ENCODE data around the gene RAP1GAP. TPM values are rescaled to one million over a fixed set of nuclear protein-coding genes. Genes with fewer than 3 reads are reported as not detected.

RAP1GAP gene
- total and polyA plus RNA-seq, 2 of the 13 experiments (the other 11 are each of a cell fraction or from before 2014, with no cell fraction given): 11.9 to 37.5 TPM

DNA sequence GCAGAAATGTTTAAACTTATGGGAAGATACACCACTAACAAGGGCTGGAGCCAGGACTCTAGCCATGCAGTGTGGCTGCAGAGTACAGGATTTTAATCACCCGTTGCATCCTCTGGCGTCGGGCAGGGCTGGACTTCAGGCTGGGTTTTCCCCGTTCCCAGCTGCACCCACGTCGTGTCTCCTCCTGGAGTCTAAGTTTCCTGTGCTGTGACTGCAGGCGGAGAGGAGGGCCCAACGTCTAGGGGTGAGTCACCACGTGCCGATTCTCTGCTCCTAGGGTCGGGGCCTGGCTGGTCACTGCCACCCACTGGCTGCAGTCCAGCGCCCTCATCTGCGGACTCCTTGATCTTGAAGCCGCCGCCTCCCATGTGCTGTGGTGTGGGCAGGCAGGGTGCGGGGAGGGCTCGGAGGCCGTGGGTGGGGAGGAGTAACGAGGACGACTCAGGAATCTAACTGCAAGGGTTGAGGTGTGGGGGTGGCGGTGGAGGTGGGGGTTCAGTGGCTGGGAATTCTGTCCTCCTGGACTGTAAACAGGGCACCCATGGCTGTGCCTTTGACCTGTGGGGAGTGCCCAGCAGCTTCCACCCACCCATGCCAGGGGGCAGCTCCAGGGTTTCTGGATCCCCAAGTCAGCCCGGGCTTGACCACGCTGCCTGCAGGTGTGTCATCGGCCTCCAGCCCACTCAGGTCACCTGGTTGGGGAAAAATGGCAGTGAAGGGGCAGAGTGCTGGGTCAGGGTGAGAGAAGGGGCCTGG lies 82.1 kb downstream of the RAP1GAP start (continued):
- TF ChIP-seq, protein P1, sequence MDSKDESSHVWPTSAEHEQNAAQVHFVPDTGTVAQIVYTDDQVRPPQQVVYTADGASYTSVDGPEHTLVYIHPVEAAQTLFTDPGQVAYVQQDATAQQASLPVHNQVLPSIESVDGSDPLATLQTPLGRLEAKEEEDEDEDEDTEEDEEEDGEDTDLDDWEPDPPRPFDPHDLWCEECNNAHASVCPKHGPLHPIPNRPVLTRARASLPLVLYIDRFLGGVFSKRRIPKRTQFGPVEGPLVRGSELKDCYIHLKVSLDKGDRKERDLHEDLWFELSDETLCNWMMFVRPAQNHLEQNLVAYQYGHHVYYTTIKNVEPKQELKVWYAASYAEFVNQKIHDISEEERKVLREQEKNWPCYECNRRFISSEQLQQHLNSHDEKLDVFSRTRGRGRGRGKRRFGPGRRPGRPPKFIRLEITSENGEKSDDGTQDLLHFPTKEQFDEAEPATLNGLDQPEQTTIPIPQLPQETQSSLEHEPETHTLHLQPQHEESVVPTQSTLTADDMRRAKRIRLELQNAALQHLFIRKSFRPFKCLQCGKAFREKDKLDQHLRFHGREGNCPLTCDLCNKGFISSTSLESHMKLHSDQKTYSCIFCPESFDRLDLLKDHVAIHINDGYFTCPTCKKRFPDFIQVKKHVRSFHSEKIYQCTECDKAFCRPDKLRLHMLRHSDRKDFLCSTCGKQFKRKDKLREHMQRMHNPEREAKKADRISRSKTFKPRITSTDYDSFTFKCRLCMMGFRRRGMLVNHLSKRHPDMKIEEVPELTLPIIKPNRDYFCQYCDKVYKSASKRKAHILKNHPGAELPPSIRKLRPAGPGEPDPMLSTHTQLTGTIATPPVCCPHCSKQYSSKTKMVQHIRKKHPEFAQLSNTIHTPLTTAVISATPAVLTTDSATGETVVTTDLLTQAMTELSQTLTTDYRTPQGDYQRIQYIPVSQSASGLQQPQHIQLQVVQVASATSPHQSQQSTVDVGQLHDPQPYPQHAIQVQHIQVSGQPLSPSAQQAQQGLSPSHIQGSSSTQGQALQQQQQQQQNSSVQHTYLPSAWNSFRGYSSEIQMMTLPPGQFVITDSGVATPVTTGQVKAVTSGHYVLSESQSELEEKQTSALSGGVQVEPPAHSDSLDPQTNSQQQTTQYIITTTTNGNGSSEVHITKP (CRISPR knock-in tag; IDR thresholded peaks at IDR 0.05; ENCODE audit: low read depth): peak; percentile 22; the same call in 1 of the 2 replicates
- TF ChIP-seq ZBTB7A (CRISPR knock-in tag; IDR thresholded peaks at IDR 0.05) (peak; percentile 20; the same call in 1 of the 2 replicates), JDP2 (CRISPR knock-in tag; IDR thresholded peaks at IDR 0.05; ENCODE audit: borderline replicate concordance) (no peak), CREM (IDR thresholded peaks at IDR 0.05) (no peak), CREM (CRISPR knock-in tag; IDR thresholded peaks at IDR 0.05) (no peak), STAT5B (CRISPR knock-in tag; IDR thresholded peaks at IDR 0.05) (0 out of 2 replicates have a peak, but pooled peaks have one; percentile 44), KAT8 (CRISPR knock-in tag; IDR thresholded peaks at IDR 0.05) (0 out of 2 replicates have a peak, but pooled peaks have one; percentile 36), ZNF768 (CRISPR knock-in tag; IDR thresholded peaks at IDR 0.05) (no peak), TAF1 (CRISPR knock-in tag; IDR thresholded peaks at IDR 0.05) (no peak), ATM (IDR thresholded peaks at IDR 0.05; ENCODE audit: borderline replicate concordance) (no peak), RBM39 (IDR thresholded peaks at IDR 0.05; ENCODE audit: low read depth, low read length, poor library complexity, severe bottlenecking) (no peak), ZNF337 (CRISPR knock-in tag; IDR thresholded peaks at IDR 0.05; ENCODE audit: borderline replicate concordance, low read depth) (no peak), ZFX (CRISPR knock-in tag; IDR thresholded peaks at IDR 0.05; ENCODE audit: low read depth) (peak; percentile 82), MAZ (IDR thresholded peaks at IDR 0.05; ENCODE audit: borderline replicate concordance, low read depth, low read length) (no peak), MAZ (CRISPR knock-in tag; IDR thresholded peaks at IDR 0.05; ENCODE audit: low read depth) (0 out of 2 replicates have a peak, but pooled peaks have one; percentile 41), NCOR1 (IDR thresholded peaks at IDR 0.05; ENCODE audit: borderline replicate concordance, low read length) (no peak), ZNF550 (CRISPR knock-in tag; IDR thresholded peaks at IDR 0.05; ENCODE audit: borderline replicate concordance) (no peak), JUND (CRISPR knock-in tag; IDR thresholded peaks at IDR 0.05) (peak; percentile 82; the same call in 1 of the 2 replicates), BHLHE40 (IDR thresholded peaks at IDR 0.05; ENCODE audit: low read length) (peak; percentile 50; the same call in 1 of the 2 replicates), MEIS2 (CRISPR knock-in tag; IDR thresholded peaks at IDR 0.05) (no peak), MAFG (CRISPR knock-in tag; IDR thresholded peaks at IDR 0.05) (no peak)
- TF ChIP-seq, protein P2, sequence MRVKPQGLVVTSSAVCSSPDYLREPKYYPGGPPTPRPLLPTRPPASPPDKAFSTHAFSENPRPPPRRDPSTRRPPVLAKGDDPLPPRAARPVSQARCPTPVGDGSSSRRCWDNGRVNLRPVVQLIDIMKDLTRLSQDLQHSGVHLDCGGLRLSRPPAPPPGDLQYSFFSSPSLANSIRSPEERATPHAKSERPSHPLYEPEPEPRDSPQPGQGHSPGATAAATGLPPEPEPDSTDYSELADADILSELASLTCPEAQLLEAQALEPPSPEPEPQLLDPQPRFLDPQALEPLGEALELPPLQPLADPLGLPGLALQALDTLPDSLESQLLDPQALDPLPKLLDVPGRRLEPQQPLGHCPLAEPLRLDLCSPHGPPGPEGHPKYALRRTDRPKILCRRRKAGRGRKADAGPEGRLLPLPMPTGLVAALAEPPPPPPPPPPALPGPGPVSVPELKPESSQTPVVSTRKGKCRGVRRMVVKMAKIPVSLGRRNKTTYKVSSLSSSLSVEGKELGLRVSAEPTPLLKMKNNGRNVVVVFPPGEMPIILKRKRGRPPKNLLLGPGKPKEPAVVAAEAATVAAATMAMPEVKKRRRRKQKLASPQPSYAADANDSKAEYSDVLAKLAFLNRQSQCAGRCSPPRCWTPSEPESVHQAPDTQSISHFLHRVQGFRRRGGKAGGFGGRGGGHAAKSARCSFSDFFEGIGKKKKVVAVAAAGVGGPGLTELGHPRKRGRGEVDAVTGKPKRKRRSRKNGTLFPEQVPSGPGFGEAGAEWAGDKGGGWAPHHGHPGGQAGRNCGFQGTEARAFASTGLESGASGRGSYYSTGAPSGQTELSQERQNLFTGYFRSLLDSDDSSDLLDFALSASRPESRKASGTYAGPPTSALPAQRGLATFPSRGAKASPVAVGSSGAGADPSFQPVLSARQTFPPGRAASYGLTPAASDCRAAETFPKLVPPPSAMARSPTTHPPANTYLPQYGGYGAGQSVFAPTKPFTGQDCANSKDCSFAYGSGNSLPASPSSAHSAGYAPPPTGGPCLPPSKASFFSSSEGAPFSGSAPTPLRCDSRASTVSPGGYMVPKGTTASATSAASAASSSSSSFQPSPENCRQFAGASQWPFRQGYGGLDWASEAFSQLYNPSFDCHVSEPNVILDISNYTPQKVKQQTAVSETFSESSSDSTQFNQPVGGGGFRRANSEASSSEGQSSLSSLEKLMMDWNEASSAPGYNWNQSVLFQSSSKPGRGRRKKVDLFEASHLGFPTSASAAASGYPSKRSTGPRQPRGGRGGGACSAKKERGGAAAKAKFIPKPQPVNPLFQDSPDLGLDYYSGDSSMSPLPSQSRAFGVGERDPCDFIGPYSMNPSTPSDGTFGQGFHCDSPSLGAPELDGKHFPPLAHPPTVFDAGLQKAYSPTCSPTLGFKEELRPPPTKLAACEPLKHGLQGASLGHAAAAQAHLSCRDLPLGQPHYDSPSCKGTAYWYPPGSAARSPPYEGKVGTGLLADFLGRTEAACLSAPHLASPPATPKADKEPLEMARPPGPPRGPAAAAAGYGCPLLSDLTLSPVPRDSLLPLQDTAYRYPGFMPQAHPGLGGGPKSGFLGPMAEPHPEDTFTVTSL (CRISPR knock-in tag; IDR thresholded peaks at IDR 0.05; ENCODE audit: borderline replicate concordance): no peak

Data from HepG2 (cell line).